Lower leg skin (tissue), 4 donors: ENCODE results near the gene NPY4R2. TPM values are rescaled to one million over a fixed set of nuclear protein-coding genes. Genes with fewer than 3 reads are reported as not detected.
"Not testable (repeated sequence)": the region's sequence is repeated elsewhere in the genome, so short reads cannot be mapped to it uniquely, and the experiment has no call there.

Source experiments
- DNase-seq, 2 donors: peaks; one replicate each; pipeline ENCODE4 v3.0.0-alpha.2; 2019; ENCODE audit warnings: low spot score in 2 of 2
- H3K4me3 ChIP-seq: fragments of 200-600 bp; sonication (generic); 2 replicates; pipeline ENCODE4 v1.5.1; 2017; ENCODE audit warnings: mild to moderate bottlenecking, low read depth; ENCODE audit not compliant: poor library complexity, severe bottlenecking
- CTCF ChIP-seq, 3 donors: fragments of 450-650 bp; IDR thresholded peaks; one replicate each; pipeline ENCODE4 v1.5.1; 2016; ENCODE audit warnings: antibody characterized with exemption in 3 of 3, mild to moderate bottlenecking in 3 of 3, moderate library complexity in 2 of 3
- WGBS, 2 donors: methylation state at CpG; one replicate each; pipeline ENCODE4 v1.1.5; 2018; 5-methylcytosine and 5-hydroxymethylcytosine counted together
- intact Hi-C: fragments of 100-400 bp; cut with DNase I; formaldehyde crosslinking; loops from one replicate; pipeline ENCODE4 v1.15.0; 2023; ENCODE audit warnings: low total_unique reads
- total RNA-seq, 4 donors: library from RNA; depleted of rRNA; stranded (reverse); fragments of >200 nt; gene quantifications; one replicate each; pipeline ENCODE4 v1.1.0, GENCODE V29; 2016

NPY4R2 gene
- total RNA-seq, 4 donors from 2014 or later = 0.88 TPM; not detected in 3

GRCh38 chr10:47894571-47894970 is 23.9 kb upstream of the NPY4R2 start:
- 88 to 89% methylated on average over 2 of the region's 2 CpGs for WGBS, 2 donors
- TF ChIP-seq CTCF (IDR thresholded peaks at IDR 0.05) = peak in 1 of 3 donors; percentile 35
- DNase-seq = peak in 1 of 2 donors; percentile 48
- H3K4me3 ChIP-seq, intact Hi-C loops: not testable (repeated sequence)

- intact Hi-C loops, H3K4me3 ChIP-seq, DNase-seq: not testable (repeated sequence)
- WGBS, 2 donors = no CpG with 5 or more reads among the region's 2 CpGs
Observed at GRCh38 chr10:47897813-47898212, 20.6 kb upstream of the NPY4R2 start.

- intact Hi-C loops, H3K4me3 ChIP-seq: not testable (repeated sequence)
- WGBS, 2 donors = no CpG with 5 or more reads among the region's 1 CpG
- peak in 1 of 2 donors; percentile 23 for DNase-seq
Observed at GRCh38 chr10:47909333-47909732, 9.1 kb upstream of the NPY4R2 start.

GRCh38 chr10:47910486-47910885 is 8.0 kb upstream of the NPY4R2 start:
- WGBS, 2 donors = 76% methylated on average over 4 of the region's 4 CpGs; no CpG with 5 or more reads in 1 of the 2 donors
- DNase-seq, H3K4me3 ChIP-seq, intact Hi-C loops: not testable (repeated sequence)

- DNase-seq, intact Hi-C loops, H3K4me3 ChIP-seq: not testable (repeated sequence)
- no CpG with 5 or more reads among the region's 2 CpGs for WGBS, 2 donors
Observed at GRCh38 chr10:47914052-47914451, 4.4 kb upstream of the NPY4R2 start.

GRCh38 chr10:47915849-47916548 is 2.5 kb upstream of the NPY4R2 start:
- no CpG with 5 or more reads among the region's 4 CpGs for WGBS, 2 donors
- H3K4me3 ChIP-seq, DNase-seq, intact Hi-C loops: not testable (repeated sequence)

- DNase-seq, intact Hi-C loops, H3K4me3 ChIP-seq: not testable (repeated sequence)
- WGBS, 2 donors = 88 to 100% methylated on average over 1 of the region's 2 CpGs
Observed at GRCh38 chr10:47920610-47921009, 2.1 kb downstream of the NPY4R2 start.

- WGBS, 2 donors = 93% methylated on average over 7 of the region's 10 CpGs; no CpG with 5 or more reads in 1 of the 2 donors
- H3K4me3 ChIP-seq, intact Hi-C loops: not testable (repeated sequence)
- peak in 1 of 2 donors; percentile 50 for DNase-seq
Observed at GRCh38 chr10:47922503-47922902, 4.0 kb downstream of the NPY4R2 start.

- WGBS, 2 donors = 100% methylated on average over 1 of the region's 5 CpGs; no CpG with 5 or more reads in 1 of the 2 donors
- DNase-seq, intact Hi-C loops: not testable (repeated sequence)
Observed at GRCh38 chr10:47924628-47925027, 6.2 kb downstream of the NPY4R2 start.

GRCh38 chr10:47927147-47927916 is 8.9 kb downstream of the NPY4R2 start:
- DNase-seq, intact Hi-C loops, H3K4me3 ChIP-seq: not testable (repeated sequence)
- no CpG with 5 or more reads among the region's 9 CpGs for WGBS, 2 donors

More at GRCh38 chr10:47924628-47925027, 6.2 kb downstream of the NPY4R2 start:
- not testable (repeated sequence) for H3K4me3 ChIP-seq

- no CpG with 5 or more reads among the region's 2 CpGs for WGBS, 2 donors
- intact Hi-C loops = not testable (repeated sequence)
Observed at GRCh38 chr10:47928225-47928624, 9.8 kb downstream of the NPY4R2 start.

GRCh38 chr10:47932824-47933223 is 14.4 kb downstream of the NPY4R2 start:
- H3K4me3 ChIP-seq, DNase-seq, intact Hi-C loops: not testable (repeated sequence)
- 57% methylated on average over 1 of the region's 1 CpG; no CpG with 5 or more reads in 1 of the 2 donors for WGBS, 2 donors

More at GRCh38 chr10:47928225-47928624, 9.8 kb downstream of the NPY4R2 start:
- H3K4me3 ChIP-seq, DNase-seq: not testable (repeated sequence)

- intact Hi-C loops, H3K4me3 ChIP-seq, DNase-seq: not testable (repeated sequence)
- WGBS, 2 donors = no CpG with 5 or more reads among the region's 6 CpGs
Observed at GRCh38 chr10:47933462-47933861, 15.0 kb downstream of the NPY4R2 start.

GRCh38 chr10:47936772-47937228 is 18.3 kb downstream of the NPY4R2 start:
- 93 to 95% methylated on average over 4 to 6 of the region's 8 CpGs for whole genome bisulfite sequencing, 2 donors
- H3K4me3 ChIP-seq, intact Hi-C loops: not testable (repeated sequence)
- peak in 1 of 2 donors; percentile 68 for DNase-seq
